Neural cell (in vitro differentiated cells): Measurements from ENCODE around the gene CCDC73. TPM values are rescaled to one million over a fixed set of nuclear protein-coding genes. Genes with fewer than 3 reads are reported as not detected.

Source experiments
- H2AFZ ChIP-seq: fragments of 200-600, 300-800 bp; sonication (generic), shearing (Covaris generic); 2 replicates; pipeline ENCODE4 v1.6.0; 2014; ENCODE audit warnings: low read depth, mild to moderate bottlenecking, antibody characterized with exemption, low read length, moderate library complexity
- H3F3A ChIP-seq: fragments of 200-600 bp; shearing (Covaris generic); 2 replicates; pipeline ENCODE4 v1.6.1; 2016; ENCODE audit warnings: mild to moderate bottlenecking, moderate library complexity, mixed read lengths, antibody characterized with exemption, low read length; ENCODE audit not compliant: insufficient read depth, poor library complexity, severe bottlenecking
- H3K27ac ChIP-seq: fragments of 200-600, 300-800 bp; sonication (generic), shearing (Covaris generic); 2 replicates; pipeline ENCODE4 v1.5.1; 2014; ENCODE audit warnings: mild to moderate bottlenecking, low read length, moderate library complexity
- H3K27me3 ChIP-seq: fragments of 300-800, 200-600 bp; sonication (generic), shearing (Covaris generic); 2 replicates; pipeline ENCODE4 v1.6.0; 2014; ENCODE audit warnings: mild to moderate bottlenecking, low read depth, low read length, moderate library complexity; ENCODE audit not compliant: insufficient read depth
- H3K36me3 ChIP-seq: fragments of 300-800, 200-600 bp; sonication (generic), shearing (Covaris generic); 2 replicates; pipeline ENCODE4 v1.5.1; 2014; ENCODE audit warnings: mild to moderate bottlenecking, antibody characterized with exemption, low read length, moderate library complexity; ENCODE audit not compliant: insufficient read depth
- H3K4me2 ChIP-seq: fragments of 300-800, 200-600 bp; sonication (generic), shearing (Covaris generic); 2 replicates; pipeline ENCODE4 v1.6.0; 2014; ENCODE audit warnings: mild to moderate bottlenecking, low read length
- H3K4me3 ChIP-seq: fragments of 300-800, 200-600 bp; sonication (generic), shearing (Covaris generic); 2 replicates; pipeline ENCODE4 v1.5.1; 2014; ENCODE audit warnings: mild to moderate bottlenecking, low read length, moderate library complexity
- H3K79me2 ChIP-seq: fragments of 200-600 bp; shearing (Covaris generic); replicated peaks from 2 replicates; pipeline ENCODE4 v1.6.0; 2014; ENCODE audit warnings: mild to moderate bottlenecking, low read length, moderate library complexity; ENCODE audit not compliant: insufficient read depth
- H3K9ac ChIP-seq: fragments of 300-800, 200-600 bp; sonication (generic), shearing (Covaris generic); 2 replicates; pipeline ENCODE4 v1.6.1; 2016; ENCODE audit warnings: mild to moderate bottlenecking, low read length, mixed read lengths
- H3K9me2 ChIP-seq: fragments of 200-600 bp; shearing (Covaris generic); 2 replicates; pipeline ENCODE4 v1.6.1; 2016; ENCODE audit warnings: mild to moderate bottlenecking, low read length, mixed read lengths; ENCODE audit not compliant: insufficient read depth
- H3K9me3 ChIP-seq: fragments of 200-600, 300-800 bp; sonication (generic), shearing (Covaris generic); 2 replicates; pipeline ENCODE4 v1.6.1; 2016; ENCODE audit warnings: mild to moderate bottlenecking, mixed run types, low read length, moderate library complexity, mixed read lengths
- H4K20me1 ChIP-seq: fragments of 200-600 bp; shearing (Covaris generic); 2 replicates; pipeline ENCODE4 v1.6.1; 2016; ENCODE audit warnings: mild to moderate bottlenecking, mixed run types; ENCODE audit not compliant: insufficient read depth
- EP300 ChIP-seq: fragments of 450-650 bp; conservative IDR thresholded peaks from 2 replicates; pipeline ENCODE4 v1.6.1; 2014; ENCODE audit warnings: antibody characterized with exemption, mild to moderate bottlenecking, moderate library complexity; ENCODE audit not compliant: poor library complexity, severe bottlenecking
- EZH2 ChIP-seq: fragments of 200-600, 300-800 bp; shearing (Covaris generic), sonication (generic); IDR thresholded peaks from 2 replicates; pipeline ENCODE4 v1.6.1; 2014; ENCODE audit warnings: antibody characterized with exemption, low read length, borderline replicate concordance, mild to moderate bottlenecking; ENCODE audit not compliant: insufficient read depth, poor library complexity, severe bottlenecking
- MXI1 ChIP-seq: fragments of 450-650 bp; conservative IDR thresholded peaks from 2 replicates; pipeline ENCODE4 v1.6.1; 2014; ENCODE audit warnings: antibody characterized with exemption, mild to moderate bottlenecking; ENCODE audit not compliant: poor library complexity, severe bottlenecking
- POLR2AphosphoS5 ChIP-seq: IDR thresholded peaks from 2 replicates; pipeline ENCODE4 v1.6.1; 2012
- RAD21 ChIP-seq: fragments of 450-650 bp; conservative IDR thresholded peaks from 2 replicates; pipeline ENCODE4 v1.6.1; 2014; ENCODE audit warnings: antibody characterized with exemption, mild to moderate bottlenecking, moderate library complexity
- SMC3 ChIP-seq: fragments of 450-650 bp; conservative IDR thresholded peaks from 2 replicates; pipeline ENCODE4 v1.6.1; 2014; ENCODE audit warnings: antibody characterized with exemption, mild to moderate bottlenecking, moderate library complexity; ENCODE audit not compliant: poor library complexity
- TAF1 ChIP-seq: IDR thresholded peaks from 2 replicates; pipeline ENCODE4 v1.6.1; 2012; ENCODE audit warnings: low read depth
- polyA plus RNA-seq: library from polyadenylated mRNA; depleted of rRNA; stranded (reverse); fragments of >200 nt; gene quantifications from 2 replicates; pipeline ENCODE4 v1.2.3, GENCODE V29; 2014
- TF ChIP-seq, protein P1 (sequence below): fragments of 450-650 bp; IDR thresholded peaks from 2 replicates; pipeline ENCODE4 v1.5.1; 2014; ENCODE audit warnings: antibody characterized with exemption, mild to moderate bottlenecking, moderate library complexity; ENCODE audit not compliant: poor library complexity, severe bottlenecking
- TF ChIP-seq, protein P2 (sequence below): IDR thresholded peaks from 2 replicates; pipeline ENCODE4 v1.6.1; 2012; ENCODE audit warnings: borderline replicate concordance

Gene CCDC73
- polyA plus RNA-seq, 1 donor from 2014 or later = 0.07 TPM

DNA sequence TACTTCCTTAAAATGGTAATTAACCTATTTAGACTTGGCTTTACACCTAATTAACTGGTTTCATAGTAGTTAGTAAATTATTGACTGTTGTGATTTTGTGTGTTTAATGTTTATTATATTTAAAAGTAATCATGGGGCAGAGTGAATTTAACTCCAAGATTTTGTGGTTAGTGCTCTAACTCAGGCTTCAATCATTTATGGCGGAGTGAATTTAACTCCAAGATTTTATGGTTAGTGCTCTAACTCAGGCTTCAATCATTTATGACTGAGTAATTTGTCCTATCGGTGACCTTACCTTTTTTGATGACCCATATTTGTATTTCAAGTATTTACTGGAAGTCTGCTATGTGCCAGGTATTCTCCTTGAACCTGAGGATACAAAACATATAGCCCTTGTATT lies 42.5 kb upstream of the CCDC73 start:
- no peak for TF ChIP-seq POLR2AphosphoS5
- TF ChIP-seq EZH2 = no peak
- no peak for TF ChIP-seq TAF1
- TF ChIP-seq, protein P1, sequence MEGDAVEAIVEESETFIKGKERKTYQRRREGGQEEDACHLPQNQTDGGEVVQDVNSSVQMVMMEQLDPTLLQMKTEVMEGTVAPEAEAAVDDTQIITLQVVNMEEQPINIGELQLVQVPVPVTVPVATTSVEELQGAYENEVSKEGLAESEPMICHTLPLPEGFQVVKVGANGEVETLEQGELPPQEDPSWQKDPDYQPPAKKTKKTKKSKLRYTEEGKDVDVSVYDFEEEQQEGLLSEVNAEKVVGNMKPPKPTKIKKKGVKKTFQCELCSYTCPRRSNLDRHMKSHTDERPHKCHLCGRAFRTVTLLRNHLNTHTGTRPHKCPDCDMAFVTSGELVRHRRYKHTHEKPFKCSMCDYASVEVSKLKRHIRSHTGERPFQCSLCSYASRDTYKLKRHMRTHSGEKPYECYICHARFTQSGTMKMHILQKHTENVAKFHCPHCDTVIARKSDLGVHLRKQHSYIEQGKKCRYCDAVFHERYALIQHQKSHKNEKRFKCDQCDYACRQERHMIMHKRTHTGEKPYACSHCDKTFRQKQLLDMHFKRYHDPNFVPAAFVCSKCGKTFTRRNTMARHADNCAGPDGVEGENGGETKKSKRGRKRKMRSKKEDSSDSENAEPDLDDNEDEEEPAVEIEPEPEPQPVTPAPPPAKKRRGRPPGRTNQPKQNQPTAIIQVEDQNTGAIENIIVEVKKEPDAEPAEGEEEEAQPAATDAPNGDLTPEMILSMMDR = no peak
- no peak for TF ChIP-seq MXI1
- TF ChIP-seq, protein P2, sequence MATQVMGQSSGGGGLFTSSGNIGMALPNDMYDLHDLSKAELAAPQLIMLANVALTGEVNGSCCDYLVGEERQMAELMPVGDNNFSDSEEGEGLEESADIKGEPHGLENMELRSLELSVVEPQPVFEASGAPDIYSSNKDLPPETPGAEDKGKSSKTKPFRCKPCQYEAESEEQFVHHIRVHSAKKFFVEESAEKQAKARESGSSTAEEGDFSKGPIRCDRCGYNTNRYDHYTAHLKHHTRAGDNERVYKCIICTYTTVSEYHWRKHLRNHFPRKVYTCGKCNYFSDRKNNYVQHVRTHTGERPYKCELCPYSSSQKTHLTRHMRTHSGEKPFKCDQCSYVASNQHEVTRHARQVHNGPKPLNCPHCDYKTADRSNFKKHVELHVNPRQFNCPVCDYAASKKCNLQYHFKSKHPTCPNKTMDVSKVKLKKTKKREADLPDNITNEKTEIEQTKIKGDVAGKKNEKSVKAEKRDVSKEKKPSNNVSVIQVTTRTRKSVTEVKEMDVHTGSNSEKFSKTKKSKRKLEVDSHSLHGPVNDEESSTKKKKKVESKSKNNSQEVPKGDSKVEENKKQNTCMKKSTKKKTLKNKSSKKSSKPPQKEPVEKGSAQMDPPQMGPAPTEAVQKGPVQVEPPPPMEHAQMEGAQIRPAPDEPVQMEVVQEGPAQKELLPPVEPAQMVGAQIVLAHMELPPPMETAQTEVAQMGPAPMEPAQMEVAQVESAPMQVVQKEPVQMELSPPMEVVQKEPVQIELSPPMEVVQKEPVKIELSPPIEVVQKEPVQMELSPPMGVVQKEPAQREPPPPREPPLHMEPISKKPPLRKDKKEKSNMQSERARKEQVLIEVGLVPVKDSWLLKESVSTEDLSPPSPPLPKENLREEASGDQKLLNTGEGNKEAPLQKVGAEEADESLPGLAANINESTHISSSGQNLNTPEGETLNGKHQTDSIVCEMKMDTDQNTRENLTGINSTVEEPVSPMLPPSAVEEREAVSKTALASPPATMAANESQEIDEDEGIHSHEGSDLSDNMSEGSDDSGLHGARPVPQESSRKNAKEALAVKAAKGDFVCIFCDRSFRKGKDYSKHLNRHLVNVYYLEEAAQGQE = no peak
- no peak for TF ChIP-seq SMC3
- TF ChIP-seq RAD21 = no peak
- no peak for TF ChIP-seq EP300
- H3K9me3 ChIP-seq = no peaks in the 10 kb centered on the region

DNA sequence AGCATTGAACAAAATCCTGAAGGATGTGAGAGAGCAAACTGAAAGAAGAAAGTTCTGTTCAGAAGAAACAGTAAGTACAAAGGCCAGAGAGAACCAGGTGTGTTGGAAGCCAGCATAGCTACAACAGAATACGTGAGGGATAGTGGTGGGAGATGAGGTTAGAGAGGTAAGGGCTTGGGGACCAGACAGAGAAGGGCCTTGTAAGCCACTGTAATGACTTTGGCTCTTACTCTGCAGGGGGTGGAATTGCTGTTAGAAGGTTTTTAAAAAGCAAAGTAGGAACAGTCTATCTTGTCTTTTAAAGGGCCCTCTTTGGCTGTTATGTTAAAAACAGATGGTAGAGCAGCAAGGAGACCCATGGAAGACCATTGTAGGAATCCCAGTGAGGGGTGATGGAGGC lies 39.5 kb upstream of the CCDC73 start:
- H3K4me2 ChIP-seq = no peak overlapping the region
- no peaks in the 10 kb centered on the region for H3K36me3 ChIP-seq
- H2AFZ ChIP-seq = no peak overlapping the region
- no peaks in the 10 kb centered on the region for H3K9me3 ChIP-seq
- TF ChIP-seq EP300 (no peak), MXI1 (no peak), POLR2AphosphoS5 (no peak), SMC3 (no peak), EZH2 (no peak), RAD21 (no peak), TAF1 (no peak)
- TF ChIP-seq, protein P1 = no peak
- TF ChIP-seq, protein P2 = no peak
- no peaks in the 10 kb centered on the region for H4K20me1 ChIP-seq
- H3K4me3 ChIP-seq = no peak overlapping the region
- no peaks in the 10 kb centered on the region for H3K9me2 ChIP-seq
- H3K27ac ChIP-seq = no peak overlapping the region
- no peaks in the 10 kb centered on the region for H3F3A ChIP-seq
- H3K9ac ChIP-seq = no peak overlapping the region
- peaks cover 28% of the 10 kb centered on the region for H3K27me3 ChIP-seq
- H3K79me2 ChIP-seq = no peaks in the 10 kb centered on the region

More for the DNA sequence above, 42.5 kb upstream of the CCDC73 start:
- Histone ChIP-seq H3K36me3 (no peaks in the 10 kb centered on the region), H3K27ac (no peak overlapping the region), H3K4me3 (no peak overlapping the region), H3K4me2 (no peak overlapping the region), H3K9ac (no peak overlapping the region), H4K20me1 (no peaks in the 10 kb centered on the region), H2AFZ (no peak overlapping the region), H3K27me3 (no peaks in the 10 kb centered on the region), H3F3A (no peaks in the 10 kb centered on the region), H3K9me2 (no peaks in the 10 kb centered on the region), H3K79me2 (no peaks in the 10 kb centered on the region)
